SU-DHL-6 (cell line): ENCODE data around the gene ITFG1.
"Not testable (repeated sequence)": the region's sequence is repeated elsewhere in the genome, so short reads cannot be mapped to it uniquely, and the experiment has no call there.

Experiments
- H2AFZ ChIP-seq: fragments of 200-600 bp; sonication (generic); 2 replicates; pipeline ENCODE4 v1.6.1; 2014; ENCODE audit warnings: low read depth, mild to moderate bottlenecking, moderate library complexity, mixed read lengths, antibody characterized with exemption, low read length; ENCODE audit not compliant: severe bottlenecking
- H3F3A ChIP-seq: fragments of 200-600 bp; shearing (Covaris generic); 2 replicates; pipeline ENCODE4 v1.6.0; 2016; ENCODE audit warnings: antibody characterized with exemption, mild to moderate bottlenecking; ENCODE audit not compliant: insufficient read depth
- H3K27ac ChIP-seq: fragments of 200-600 bp; sonication (generic); 2 replicates; pipeline ENCODE4 v1.5.1; 2016; ENCODE audit warnings: low read depth, mild to moderate bottlenecking, low read length, moderate library complexity, mixed read lengths
- H3K27me3 ChIP-seq: fragments of 200-600 bp; sonication (generic), shearing (Covaris generic); 2 replicates; pipeline ENCODE4 v1.6.0; 2014; ENCODE audit warnings: mild to moderate bottlenecking, low read length
- H3K36me3 ChIP-seq: fragments of 200-600 bp; sonication (generic); 2 replicates; pipeline ENCODE4 v1.6.1; 2014; ENCODE audit warnings: mild to moderate bottlenecking, low read length, mixed read lengths
- H3K4me2 ChIP-seq: fragments of 300-600, 200-600 bp; shearing (Covaris generic), sonication (generic); 2 replicates; pipeline ENCODE4 v1.6.0; 2014; ENCODE audit warnings: low read length, low read depth, mild to moderate bottlenecking; ENCODE audit not compliant: poor library complexity, severe bottlenecking
- H3K4me3 ChIP-seq: fragments of 200-600 bp; sonication (generic); 2 replicates; pipeline ENCODE4 v1.5.1; 2014; ENCODE audit warnings: antibody characterized with exemption, low read length, mild to moderate bottlenecking, mixed read lengths; ENCODE audit not compliant: insufficient read depth, poor library complexity, severe bottlenecking
- H3K79me2 ChIP-seq: fragments of 200-600 bp; sonication (generic); 2 replicates; pipeline ENCODE4 v1.6.1; 2014; ENCODE audit warnings: mild to moderate bottlenecking, low read length, moderate library complexity; ENCODE audit not compliant: insufficient read depth
- H3K9ac ChIP-seq: fragments of 200-600 bp; sonication (generic); 2 replicates; pipeline ENCODE4 v1.7.0; 2014; ENCODE audit warnings: mild to moderate bottlenecking, low read length
- H3K9me2 ChIP-seq: fragments of 200-600 bp; sonication (generic); replicated peaks from 2 replicates; pipeline ENCODE4 v1.6.1; 2014; ENCODE audit warnings: low read length; ENCODE audit not compliant: insufficient read depth
- H3K9me3 ChIP-seq: fragments of 200-600 bp; sonication (generic); 2 replicates; pipeline ENCODE4 v1.6.1; 2014; ENCODE audit warnings: low read length, mixed read lengths; ENCODE audit not compliant: insufficient read depth
- H4K20me1 ChIP-seq: fragments of 200-600 bp; sonication (generic); 2 replicates; pipeline ENCODE4 v1.6.1; 2014; ENCODE audit warnings: low read depth, mild to moderate bottlenecking, antibody characterized with exemption, low read length, moderate library complexity, mixed read lengths
- EZH2phosphoT487 ChIP-seq: fragments of 200-600 bp; sonication (generic), shearing (Covaris generic); conservative IDR thresholded peaks from 2 replicates; pipeline ENCODE4 v1.6.1; 2018; ENCODE audit warnings: mild to moderate bottlenecking, antibody characterized with exemption, low read length, moderate library complexity, mixed read lengths
- TF ChIP-seq, protein P1 (sequence below): fragments of 200-600 bp; sonication (generic); IDR thresholded peaks from one replicate; pipeline ENCODE4 v1.5.1; 2017; ENCODE audit warnings: antibody characterized with exemption, mild to moderate bottlenecking, low read length, moderate library complexity; ENCODE audit not compliant: insufficient read depth, poor library complexity, severe bottlenecking

Gene ITFG1

DNA sequence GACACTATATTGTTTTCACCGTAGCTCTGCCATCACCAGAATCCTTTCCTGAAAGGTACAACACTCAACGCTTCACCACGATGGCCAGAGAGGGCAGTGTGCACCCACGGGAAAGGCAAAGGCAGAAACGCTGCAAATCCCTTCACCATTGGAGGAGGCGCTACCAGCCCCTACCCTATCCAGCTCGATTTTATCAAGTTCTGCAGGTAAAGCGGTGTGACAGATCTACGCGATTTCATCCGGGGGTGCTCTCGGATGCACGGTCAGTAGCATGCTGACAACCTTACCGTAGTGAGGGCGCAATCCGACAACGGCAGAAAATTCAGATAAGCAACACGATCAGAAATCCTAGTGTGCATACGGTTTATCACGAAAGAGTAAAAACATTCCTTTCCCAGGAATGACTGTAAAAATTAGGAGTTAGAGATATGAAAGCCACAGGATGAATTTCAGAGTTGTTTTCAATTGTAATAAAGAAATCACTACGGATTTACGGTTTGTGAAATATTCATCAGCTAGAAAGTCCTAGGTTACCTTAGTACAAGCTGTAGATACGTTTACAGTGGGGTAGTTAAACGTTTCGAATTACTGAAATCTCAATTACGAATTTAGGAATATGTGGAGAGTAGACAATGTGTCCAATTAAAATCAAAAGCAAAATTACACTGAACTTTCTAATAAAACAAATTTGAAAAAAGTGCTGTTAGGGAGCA, 318.9 kb downstream of the ITFG1 start:
- H3K79me2 ChIP-seq: peaks cover 63% of the 10 kb centered on the region

DNA sequence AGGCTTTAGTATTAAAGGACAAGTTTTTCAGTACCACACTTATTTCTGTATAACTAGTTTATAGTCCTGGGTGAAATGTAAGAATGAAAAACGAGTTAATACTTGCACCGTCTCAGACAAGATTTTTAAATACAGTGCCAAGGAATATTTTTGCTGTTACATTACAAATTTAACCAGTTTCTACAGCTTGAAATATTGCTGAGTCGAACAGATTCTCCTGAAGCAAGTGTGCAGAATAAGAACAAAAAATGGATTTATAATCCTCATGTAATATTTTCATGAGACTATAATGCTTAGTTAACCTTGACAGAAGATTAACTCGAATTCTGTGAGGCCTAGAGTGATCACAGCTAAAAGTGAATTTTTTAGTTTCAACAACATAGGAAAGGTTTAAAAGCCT, 320.2 kb downstream of the ITFG1 start:
- Histone ChIP-seq H3K9me2 (no peaks in the 10 kb centered on the region), H3F3A (peaks cover 10% of the 10 kb centered on the region), H3K79me2 (peaks cover 76% of the 10 kb centered on the region), H3K4me3 (no peak overlapping the region), H3K36me3 (peaks cover 6% of the 10 kb centered on the region; the same call in 1 of the 2 replicates), H4K20me1 (peaks cover 28% of the 10 kb centered on the region), H3K9ac (peak overlapping the region; percentile 1; the same call in 1 of the 2 replicates), H2AFZ (no peak overlapping the region), H3K9me3 (no peaks in the 10 kb centered on the region), H3K4me2 (peak overlapping the region; percentile 83), H3K27me3 (no peaks in the 10 kb centered on the region), H3K27ac (no peak overlapping the region)
- TF ChIP-seq, protein P1, sequence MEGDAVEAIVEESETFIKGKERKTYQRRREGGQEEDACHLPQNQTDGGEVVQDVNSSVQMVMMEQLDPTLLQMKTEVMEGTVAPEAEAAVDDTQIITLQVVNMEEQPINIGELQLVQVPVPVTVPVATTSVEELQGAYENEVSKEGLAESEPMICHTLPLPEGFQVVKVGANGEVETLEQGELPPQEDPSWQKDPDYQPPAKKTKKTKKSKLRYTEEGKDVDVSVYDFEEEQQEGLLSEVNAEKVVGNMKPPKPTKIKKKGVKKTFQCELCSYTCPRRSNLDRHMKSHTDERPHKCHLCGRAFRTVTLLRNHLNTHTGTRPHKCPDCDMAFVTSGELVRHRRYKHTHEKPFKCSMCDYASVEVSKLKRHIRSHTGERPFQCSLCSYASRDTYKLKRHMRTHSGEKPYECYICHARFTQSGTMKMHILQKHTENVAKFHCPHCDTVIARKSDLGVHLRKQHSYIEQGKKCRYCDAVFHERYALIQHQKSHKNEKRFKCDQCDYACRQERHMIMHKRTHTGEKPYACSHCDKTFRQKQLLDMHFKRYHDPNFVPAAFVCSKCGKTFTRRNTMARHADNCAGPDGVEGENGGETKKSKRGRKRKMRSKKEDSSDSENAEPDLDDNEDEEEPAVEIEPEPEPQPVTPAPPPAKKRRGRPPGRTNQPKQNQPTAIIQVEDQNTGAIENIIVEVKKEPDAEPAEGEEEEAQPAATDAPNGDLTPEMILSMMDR: no peak
- no peak for TF ChIP-seq EZH2phosphoT487

More for the DNA sequence above, 318.9 kb downstream of the ITFG1 start:
- Histone ChIP-seq H3K4me3 (peak overlapping the region; percentile 95), H3F3A (peaks cover 9% of the 10 kb centered on the region), H3K9me3 (no peaks in the 10 kb centered on the region), H3K27ac (peak overlapping the region; percentile 81), H4K20me1 (peaks cover 24% of the 10 kb centered on the region), H3K4me2 (peak overlapping the region; percentile 83), H3K36me3 (peaks cover 6% of the 10 kb centered on the region; the same call in 1 of the 2 replicates), H3K9ac (peak overlapping the region; percentile 88), H3K27me3 (no peaks in the 10 kb centered on the region), H2AFZ (no peak overlapping the region), H3K9me2 (no peaks in the 10 kb centered on the region)
- TF ChIP-seq, protein P1: peak; percentile 93
- TF ChIP-seq EZH2phosphoT487: no peak

DNA sequence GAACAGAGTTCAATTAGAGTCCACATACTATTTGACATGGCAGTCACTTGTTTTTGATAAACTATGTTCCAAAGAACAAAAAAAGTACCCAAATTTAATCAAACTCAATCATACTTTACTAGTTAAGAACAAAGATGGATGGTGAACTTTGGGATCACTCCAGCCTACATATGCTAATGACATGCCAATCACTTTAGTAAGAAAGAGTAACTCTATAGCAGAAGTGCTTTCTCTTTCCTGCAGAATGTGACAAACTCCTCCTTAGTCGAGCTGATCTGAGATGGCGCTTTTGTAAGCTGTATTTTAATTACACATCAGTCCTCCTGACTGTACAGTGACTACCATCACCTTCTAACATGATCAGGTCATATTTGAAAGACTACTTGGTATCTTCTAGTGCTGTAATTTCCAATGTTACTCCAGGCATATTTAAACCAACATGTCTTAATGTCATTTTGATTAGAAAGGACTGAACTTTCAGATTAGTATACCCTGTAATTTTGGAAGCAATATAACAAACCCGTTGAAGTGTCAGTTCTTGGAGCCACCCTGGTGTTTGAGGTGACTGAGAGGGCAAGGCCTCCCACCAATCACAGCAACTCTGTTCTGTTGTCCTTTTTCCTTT, 321.2 kb downstream of the ITFG1 start:
- H3K36me3 ChIP-seq: peaks cover 6% of the 10 kb centered on the region; the same call in 1 of the 2 replicates
- peaks cover 86% of the 10 kb centered on the region for H3K79me2 ChIP-seq
- H3K9ac ChIP-seq: no peak overlapping the region
- H3K4me2 ChIP-seq: peak overlapping the region; percentile 2
- no peak overlapping the region for H3K27ac ChIP-seq
- peaks cover 38% of the 10 kb centered on the region for H4K20me1 ChIP-seq
- no peaks in the 10 kb centered on the region for H3K9me2 ChIP-seq
- H3K9me3 ChIP-seq: no peaks in the 10 kb centered on the region
- H3F3A ChIP-seq: peaks cover 13% of the 10 kb centered on the region
- H3K27me3 ChIP-seq: no peaks in the 10 kb centered on the region
- TF ChIP-seq EZH2phosphoT487: no peak
- H3K4me3 ChIP-seq: no peak overlapping the region
- H2AFZ ChIP-seq: no peak overlapping the region

DNA sequence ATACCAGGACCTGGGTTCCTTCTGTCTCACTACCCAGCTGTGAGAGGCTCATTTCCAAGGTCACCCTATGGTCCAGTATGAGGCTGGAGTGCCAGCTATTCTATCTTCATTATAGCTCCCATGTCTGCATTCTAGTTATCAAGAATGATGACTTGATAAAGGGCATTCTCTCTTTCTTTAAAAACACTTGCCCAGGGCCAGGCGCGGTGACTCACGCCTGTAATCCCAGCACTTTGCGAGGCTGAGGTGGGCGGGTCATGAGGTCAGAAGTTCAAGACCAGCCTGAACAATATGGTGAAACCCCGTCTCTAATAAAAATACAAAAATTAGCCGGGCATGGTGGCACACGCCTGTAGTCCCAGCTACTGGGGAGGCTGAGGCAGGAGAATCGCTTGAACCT, 322.9 kb downstream of the ITFG1 start:
- H3K27ac ChIP-seq, H3K9me2 ChIP-seq, H3K36me3 ChIP-seq, H3K9me3 ChIP-seq, H3K4me2 ChIP-seq, H3K9ac ChIP-seq, H2AFZ ChIP-seq, H3K4me3 ChIP-seq, H3K27me3 ChIP-seq: not testable (repeated sequence)
- H4K20me1 ChIP-seq: peaks cover 45% of the 10 kb centered on the region
- H3F3A ChIP-seq: peaks cover 13% of the 10 kb centered on the region
- H3K79me2 ChIP-seq: peaks cover 99% of the 10 kb centered on the region
